Loucy (cell line): ENCODE data around the gene CLEC4F.

Experiments used
- CTCF ChIP-seq: fragments of 200-600 bp; sonication (generic); conservative IDR thresholded peaks from 2 replicates; pipeline ENCODE4 v1.5.1; 2014; ENCODE audit warnings: mild to moderate bottlenecking, antibody characterized with exemption, low read length
- EZH2phosphoT487 ChIP-seq: fragments of 200-600 bp; IDR thresholded peaks from 2 replicates; pipeline ENCODE4 v1.6.1; 2018; ENCODE audit warnings: antibody characterized with exemption, mild to moderate bottlenecking, moderate library complexity, borderline replicate concordance

- TF ChIP-seq CTCF = no peak
- TF ChIP-seq EZH2phosphoT487 = no peak
Measured at GRCh38 chr2:70817284-70817954, 3.0 kb downstream of the CLEC4F start.
